GM19240 (cell line): ENCODE results near the gene SLX9.
"Not testable (repeated sequence)": the region's sequence is repeated elsewhere in the genome, so short reads cannot be mapped to it uniquely, and the experiment has no call there.

Source experiments
- DNase-seq: peaks from one replicate; pipeline ENCODE4 v3.0.0; 2011; ENCODE audit warnings: low spot score; ENCODE audit not compliant: insufficient read length

The SLX9 gene

GRCh38 chr21:45017039-45017960 lies 77.5 kb downstream of the SLX9 start:
- no peak for DNase-seq

- no peak for DNase-seq
Measured at GRCh38 chr21:45018131-45019075, 78.6 kb downstream of the SLX9 start.

GRCh38 chr21:45019076-45019886 lies 79.5 kb downstream of the SLX9 start:
- DNase-seq = no peak

GRCh38 chr21:45019887-45020537 lies 80.2 kb downstream of the SLX9 start:
- DNase-seq = no peak

- DNase-seq = no peak
Measured at GRCh38 chr21:45020629-45021427, 81.0 kb downstream of the SLX9 start.

GRCh38 chr21:45021428-45022347 lies 81.9 kb downstream of the SLX9 start:
- no peak for DNase-seq

- DNase-seq = no peak
Measured at GRCh38 chr21:45022348-45022675, 82.5 kb downstream of the SLX9 start.

- no peak for DNase-seq
Measured at GRCh38 chr21:45022736-45023135, 82.9 kb downstream of the SLX9 start.

- not testable (repeated sequence) for DNase-seq
Measured at GRCh38 chr21:45024516-45024915, 84.7 kb downstream of the SLX9 start.

- no peak for DNase-seq
Measured at GRCh38 chr21:45026066-45026745, 86.4 kb downstream of the SLX9 start.
